HG02973 (cell line): ENCODE measurements around the gene CACNA1C.
"Not testable (repeated sequence)": the region's sequence is repeated elsewhere in the genome, so short reads cannot be mapped to it uniquely, and the experiment has no call there.

ENCODE experiments used
- ATAC-seq: cut with Tn5 transposase; IDR thresholded peaks from one replicate; pipeline ENCODE4 v1.9.1; 2021; ENCODE audit warnings: moderate library complexity; ENCODE audit not compliant: unreplicated experiment

CACNA1C gene

DNA sequence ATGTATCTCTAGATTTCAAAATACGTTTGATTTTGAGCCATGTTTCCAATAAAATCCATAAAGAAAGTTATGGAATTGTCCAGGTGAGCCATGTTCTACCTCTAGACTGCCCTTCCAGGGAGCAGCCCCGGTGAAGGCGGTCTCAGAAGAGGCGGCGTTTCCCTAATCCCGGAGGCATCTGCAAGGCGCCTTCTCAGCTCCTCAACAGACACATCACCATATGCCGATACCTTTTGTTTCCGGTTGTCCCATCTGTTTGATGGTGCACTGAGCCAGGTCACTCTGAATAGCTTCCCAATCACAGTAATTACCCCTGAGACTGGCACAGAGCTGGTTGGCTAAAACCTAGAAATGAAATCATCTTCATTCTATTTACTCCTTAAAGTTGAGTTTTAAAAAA is 436.5 kb downstream of the CACNA1C start:
- ATAC-seq, result no peak

DNA sequence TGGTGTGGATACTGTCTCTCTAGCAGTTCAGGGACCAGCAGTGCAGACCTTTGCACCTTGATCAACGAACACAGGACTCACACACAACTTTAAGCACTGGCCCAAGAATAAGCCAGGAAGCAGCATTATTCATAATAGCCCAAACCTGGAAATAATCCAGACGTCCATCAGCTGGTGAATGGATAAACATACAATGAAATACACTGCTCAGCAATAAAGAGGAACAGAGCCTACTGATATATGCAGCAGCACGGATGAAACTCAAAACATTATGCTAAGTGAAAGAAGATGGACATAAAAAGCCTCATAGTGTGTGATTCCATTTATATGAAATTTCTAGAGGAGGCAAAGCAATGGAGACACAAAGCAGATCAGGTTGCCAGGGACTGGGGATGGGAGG is 438.0 kb downstream of the CACNA1C start:
- ATAC-seq, result no peak

DNA sequence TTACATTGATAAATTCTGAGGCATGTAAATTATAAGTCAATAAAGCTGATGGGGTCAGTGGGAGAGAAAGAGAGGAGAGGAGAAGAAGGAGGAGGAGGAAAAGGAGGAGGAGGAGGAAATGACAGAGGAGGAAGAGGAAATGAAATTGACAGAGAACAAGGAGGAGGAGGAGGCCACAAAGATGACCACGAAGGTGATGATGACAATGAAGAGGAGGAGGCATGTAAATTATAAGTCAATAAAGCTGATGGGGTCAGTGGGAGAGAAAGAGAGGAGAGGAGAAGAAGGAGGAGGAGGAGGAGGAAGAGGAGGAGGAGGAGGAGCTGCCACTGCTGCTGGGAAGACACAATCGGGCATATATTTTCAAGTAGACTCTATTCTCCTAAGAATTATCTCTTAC is 438.6 kb downstream of the CACNA1C start:
- not testable (repeated sequence) for ATAC-seq

DNA sequence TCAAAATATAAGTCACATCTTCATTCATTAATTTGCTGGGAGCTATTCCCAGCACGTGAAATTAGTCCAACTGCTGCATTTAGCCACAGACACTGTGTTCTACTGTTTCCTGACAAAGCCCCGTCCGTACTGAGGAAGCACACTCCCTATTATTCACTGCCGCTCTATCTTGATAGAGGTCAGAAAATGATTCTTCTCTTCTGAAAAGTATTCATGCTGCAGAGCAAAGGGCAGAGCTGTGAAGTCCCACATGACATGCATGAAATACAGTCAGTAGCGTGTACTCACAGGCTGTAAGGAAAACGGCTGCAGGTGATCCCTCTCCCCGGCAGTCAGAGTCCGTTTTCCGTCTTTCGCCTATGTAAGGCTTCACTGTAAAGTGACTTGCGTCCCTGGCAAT is 439.4 kb downstream of the CACNA1C start:
- ATAC-seq, result no peak

DNA sequence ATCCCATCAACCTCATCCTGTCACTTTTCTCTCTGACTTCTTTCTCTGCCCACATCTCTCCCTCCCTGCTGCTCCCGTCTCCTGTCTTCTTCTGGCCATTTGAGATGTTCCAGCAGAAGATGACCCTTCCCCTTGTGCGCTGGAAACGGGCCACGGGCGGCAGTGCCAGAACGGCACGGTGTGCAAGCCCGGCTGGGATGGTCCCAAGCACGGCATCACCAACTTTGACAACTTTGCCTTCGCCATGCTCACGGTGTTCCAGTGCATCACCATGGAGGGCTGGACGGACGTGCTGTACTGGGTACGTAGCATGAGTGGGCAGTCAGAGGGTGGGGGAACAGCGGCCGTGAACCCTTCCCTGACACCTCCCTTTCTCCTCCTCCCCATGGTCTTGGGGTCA is 440.3 kb downstream of the CACNA1C start:
- no peak for ATAC-seq

DNA sequence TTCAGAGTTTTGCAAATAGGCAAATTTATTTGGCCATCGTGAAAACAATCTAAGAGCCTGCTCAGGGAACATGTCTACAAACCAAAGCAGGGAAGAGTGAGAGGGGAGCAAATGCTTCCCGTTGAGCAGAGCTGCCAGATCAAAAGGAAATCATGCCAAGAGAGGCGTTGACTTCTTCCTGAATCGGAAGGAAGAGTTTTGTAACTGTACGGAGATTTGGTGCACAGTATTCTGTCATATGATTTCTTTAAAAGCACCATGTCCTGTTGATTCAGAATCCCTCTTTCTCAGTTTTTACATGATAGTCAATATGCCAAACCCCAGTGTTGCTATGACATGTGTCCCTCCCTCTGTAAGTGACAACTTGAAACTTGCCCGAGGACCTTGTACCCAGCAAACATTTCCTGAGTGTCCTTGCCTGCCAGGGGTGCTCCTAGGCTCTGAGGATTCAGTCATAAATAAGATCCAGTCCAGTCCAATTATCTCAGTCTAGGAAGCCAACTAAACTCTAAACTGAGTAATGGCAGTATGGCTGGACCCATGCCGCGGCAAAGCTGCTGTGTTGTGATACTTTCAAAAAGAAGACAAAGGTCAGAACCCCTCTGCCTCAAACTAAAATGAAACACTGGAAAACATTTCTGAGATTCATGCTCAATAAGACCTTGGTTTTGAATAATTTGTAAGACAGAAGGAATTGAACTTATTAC is 441.9 kb downstream of the CACNA1C start:
- ATAC-seq, result no peak

DNA sequence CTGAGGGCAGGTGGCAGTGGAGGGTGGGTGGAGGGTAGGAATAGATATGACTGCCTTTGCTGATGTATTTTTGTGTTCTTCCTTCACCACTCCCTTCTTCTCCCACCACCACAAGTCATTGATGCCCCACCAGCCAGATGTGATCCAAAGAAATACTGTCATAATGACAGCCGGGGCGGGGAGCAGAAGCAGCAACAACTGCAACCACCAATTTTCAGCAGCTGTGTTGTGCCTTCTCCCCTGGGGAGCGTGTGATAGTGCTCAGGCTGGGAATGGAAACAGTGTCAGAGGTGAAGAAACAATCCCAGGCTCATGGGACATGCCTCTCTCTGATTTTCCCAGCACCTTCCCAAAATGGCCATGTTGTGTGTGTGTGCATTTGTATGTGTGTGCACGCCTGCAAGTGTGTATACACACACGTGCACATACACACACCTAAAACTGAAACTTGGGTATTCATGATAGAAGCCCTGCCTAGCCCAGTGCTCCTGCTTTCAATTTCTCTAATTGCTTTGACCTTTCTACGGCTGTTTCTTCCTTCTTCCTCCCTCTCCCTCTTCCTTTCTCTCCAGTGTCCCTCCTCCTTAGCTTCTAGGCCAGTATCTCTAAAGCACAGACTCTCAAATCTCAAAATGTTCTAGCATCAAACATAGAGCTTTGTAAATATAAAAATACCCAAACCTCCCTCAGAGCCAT is 442.8 kb downstream of the CACNA1C start:
- no peak for ATAC-seq

DNA sequence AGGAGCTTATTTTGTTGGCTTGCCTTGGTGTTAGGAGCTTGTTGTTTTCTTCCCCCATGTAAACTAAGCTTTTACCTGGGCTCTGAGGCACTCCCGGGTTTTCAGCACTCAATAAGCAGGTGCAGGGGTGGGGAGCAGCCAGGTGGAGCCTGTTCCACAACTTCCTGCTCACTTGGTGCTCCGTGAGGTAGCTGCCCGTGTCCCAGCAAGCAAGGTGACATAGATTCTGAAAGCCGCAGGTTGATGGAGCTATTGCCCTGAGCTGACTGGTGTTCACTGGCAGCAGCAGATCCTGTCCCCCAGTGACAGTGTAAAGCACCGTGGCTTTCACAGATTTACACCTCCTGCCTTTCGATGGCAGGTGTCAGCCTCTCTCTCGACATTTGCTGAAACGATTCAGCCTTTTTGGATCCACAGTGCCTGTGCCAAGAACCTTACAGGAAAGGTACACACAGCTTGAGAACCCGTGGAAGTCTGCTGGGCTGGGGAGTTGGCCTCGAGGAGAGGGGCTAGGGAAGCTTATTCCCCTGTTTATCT is 446.2 kb downstream of the CACNA1C start:
- ATAC-seq, result no peak

DNA sequence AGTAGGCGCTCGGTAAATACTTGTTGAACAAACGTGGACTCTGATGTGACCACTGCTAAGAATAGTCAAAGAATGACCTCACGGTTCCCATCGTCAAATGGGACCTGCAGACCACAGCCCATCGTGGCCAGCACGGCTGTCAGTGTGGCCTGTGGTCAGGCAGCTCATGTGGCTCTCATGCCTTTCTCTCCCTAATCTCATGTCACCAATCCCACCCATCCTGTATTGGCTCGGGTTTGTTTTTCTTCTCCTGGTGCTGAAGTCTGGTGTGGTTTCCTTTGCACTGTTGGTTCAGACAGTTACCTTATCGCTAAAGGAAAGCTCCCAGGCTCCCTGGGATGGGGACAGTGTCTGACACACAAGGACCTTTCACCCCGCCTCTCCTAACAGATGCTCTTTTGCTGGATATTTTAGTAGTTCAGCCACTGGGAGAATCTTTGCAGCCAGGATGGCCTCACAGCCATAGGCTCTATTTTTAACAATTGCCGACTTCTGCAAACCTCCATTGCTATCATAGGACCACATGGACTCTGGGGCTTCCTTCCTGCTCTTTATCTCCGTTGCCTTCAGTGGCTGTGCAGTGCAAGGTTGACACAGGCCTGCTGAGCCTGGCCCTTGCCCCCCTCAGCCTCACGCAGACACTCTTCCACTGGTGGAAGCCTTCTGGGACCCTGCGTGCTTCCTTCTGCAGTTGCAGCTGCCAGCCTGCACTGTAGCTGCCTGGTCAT is 448.8 kb downstream of the CACNA1C start:
- ATAC-seq, result no peak

DNA sequence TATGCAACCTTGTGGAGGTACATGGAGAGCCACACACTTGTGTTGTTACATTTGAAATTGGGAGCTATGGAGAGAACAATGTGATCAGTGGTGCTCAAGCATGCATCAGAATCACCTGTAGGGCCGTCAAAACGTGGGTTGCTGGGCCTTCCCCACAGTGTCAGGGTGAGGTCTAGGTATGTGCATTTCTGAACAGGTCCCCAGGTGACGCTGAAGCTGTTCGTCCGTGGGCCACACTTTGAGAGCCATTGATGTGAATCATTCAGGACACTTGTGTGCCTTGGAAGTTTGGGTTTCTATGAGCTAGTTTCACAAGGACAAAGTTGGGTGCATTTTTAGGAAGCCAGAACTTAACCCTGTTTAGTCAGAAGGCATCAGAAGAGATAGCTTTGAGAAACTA is 450.2 kb downstream of the CACNA1C start:
- ATAC-seq, result no peak

DNA sequence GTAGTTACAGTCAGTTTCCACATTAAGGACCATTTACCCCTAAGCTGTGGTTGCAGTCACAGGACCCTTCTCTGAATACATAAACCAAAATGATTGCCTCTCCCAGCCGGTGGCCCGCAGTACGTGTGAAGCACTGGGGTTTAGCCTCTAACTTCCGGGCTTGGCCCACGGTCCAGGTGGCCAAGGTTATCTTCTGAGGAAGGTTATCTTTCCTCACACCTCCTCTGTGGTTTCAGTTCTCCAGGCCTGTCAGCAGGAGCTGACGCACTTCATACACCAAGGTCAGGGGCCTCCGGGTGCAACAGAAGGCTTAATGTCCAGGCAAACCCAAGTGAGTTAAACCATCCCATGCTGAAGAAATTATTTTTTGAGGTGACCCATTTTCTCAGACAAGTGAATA is 451.0 kb downstream of the CACNA1C start:
- no peak for ATAC-seq

DNA sequence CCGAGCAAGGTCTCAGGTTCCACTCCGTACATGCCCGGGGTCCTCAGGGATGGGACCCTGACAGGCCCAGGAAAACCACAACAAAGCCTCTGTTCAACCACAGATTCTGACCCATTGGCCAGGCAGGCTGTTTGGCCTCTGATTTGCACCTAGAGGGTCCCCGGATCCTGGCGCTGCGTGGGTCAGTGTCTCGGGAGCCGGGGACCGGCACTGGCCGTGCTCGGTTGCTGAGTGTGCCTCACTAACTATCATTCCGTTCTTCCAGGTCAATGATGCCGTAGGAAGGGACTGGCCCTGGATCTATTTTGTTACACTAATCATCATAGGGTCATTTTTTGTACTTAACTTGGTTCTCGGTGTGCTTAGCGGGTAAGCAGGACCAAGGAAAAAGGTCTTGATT is 451.8 kb downstream of the CACNA1C start:
- ATAC-seq, result no peak

DNA sequence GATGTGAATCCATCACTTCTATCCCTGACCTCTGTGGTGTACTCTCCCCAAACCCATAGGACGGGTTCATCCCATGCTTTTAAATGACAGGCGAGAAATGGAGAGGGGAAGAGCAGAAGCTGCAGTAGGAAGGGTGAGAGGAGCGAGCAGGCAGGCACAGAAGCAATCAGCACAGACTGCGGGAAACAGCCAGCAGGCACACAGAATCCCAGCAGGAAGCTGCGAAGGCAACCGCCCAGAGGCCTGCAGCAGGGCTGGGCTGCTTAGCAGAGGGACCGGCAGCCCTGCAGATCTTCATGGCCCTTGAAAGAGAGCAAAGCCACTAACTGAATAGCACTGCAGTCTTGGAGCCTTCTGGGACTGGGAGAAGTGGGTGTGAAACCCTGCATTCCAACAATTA is 455.0 kb downstream of the CACNA1C start:
- ATAC-seq, result no peak

DNA sequence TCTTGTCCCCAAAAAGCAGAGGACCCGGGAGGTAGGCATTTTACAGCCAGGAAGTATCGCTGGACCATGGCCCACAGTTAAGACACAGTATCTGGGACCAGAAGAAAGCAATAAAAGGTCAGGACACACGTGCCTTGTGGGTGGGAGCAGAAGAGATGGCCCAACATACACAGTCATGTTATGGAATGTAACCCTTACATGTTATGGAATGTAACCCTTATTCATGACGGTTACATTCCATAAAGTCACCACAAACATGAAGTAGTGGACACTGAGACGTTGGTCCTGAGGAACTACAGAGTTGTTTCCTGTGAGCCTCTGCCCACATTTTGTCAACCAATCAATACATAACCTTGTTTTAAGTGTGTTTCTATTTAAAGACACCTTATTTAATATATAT is 456.4 kb downstream of the CACNA1C start:
- ATAC-seq, result no peak

DNA sequence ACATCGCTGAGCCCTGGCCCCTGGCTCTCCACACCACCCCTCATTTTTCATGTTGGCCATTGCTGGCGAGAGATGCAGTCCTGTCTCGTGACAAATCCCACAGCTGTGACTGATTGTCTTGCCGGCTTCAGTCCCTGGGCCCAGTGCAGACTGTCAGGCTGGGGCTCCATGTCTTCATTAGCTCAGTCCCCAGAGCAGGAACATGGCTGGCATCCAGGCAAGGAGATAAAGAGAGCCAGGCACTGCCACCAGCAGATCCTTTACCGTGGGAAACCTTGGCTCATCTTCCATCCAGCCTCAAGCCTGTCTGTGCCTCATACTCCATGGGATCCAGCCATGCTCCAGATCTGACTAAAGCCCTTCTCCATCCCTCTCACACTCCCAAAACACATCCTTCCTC is 457.3 kb downstream of the CACNA1C start:
- ATAC-seq, result no peak

DNA sequence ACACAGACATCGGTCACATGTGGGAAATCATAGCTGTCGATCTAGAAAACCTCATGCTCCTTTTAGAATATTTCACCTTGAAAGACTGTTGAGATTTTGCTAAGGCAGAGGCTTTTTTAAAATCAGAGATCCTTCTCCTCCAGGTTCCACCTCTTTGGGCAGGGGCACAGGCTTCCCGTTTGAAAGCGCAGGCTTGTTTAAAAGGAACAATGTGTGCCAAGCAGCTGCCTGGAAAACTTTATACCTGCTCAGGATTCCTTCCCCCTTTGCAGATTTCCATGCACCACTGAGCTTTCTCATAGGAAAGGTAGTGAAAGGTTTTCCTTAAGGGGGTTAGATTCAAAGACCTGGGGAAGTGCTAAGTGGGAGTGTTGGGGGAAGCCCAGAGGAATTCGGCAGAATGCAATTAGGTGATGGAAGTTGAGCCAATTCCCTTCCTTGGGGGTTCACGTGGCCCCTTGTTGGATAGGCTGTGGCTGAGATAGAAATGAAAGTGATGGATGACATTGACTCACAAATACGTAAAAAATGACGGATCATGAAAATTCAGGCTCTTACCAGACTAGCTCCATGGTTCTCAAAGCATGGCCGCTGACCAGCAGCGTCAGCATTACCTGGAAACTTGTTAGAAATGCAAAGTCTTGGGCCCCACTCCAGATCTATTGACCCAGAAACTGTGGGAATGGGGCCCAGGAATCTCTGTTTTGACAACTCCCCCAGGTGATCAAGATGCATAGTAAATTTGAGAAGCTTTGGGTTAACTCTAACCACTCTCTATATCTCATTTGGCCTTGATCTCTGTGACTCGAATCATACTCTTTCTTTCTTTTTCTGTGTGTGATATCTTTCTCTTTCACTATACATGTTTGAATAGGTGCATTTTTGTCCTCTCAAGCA is 460.6 kb downstream of the CACNA1C start:
- no peak for ATAC-seq

DNA sequence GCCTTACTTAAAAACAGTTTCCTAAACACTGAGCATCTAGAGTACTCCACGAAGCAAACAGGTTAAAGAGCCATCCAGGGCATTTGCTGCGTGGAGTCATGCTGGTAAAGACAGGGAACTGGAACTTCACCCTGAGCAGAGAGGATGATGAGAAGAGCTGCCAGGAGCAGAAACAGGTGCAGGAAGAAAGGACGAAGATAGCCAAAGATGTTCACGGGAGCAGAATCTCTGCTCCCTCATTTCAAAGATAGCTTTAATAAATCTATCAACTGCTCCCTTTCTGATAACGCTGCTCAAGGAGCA is 461.2 kb downstream of the CACNA1C start:
- no peak for ATAC-seq

DNA sequence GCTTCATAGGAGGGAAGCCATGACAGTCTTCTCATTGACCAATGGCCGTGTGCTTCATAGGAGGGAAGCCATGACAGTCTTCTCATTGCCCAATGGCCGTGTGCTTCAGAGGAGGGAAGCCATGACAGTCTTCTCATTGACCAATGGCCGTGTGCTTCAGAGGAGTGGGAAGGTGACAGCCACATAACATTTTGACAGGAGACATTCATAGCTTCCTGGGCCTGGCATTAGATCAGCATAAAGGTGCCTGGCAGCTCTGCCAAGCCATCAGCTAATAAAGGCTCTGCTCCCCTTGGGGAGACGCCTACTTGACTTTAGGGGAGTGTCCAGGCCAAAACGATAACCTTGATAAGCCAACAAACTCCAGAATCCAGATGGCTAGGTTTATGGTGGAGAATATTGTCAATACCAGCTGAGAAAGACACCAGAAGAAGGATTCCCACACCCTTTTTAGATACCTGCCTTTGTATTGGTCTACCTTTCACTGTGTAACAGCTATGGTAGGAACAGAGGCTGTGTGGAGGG is 468.0 kb downstream of the CACNA1C start:
- no peak for ATAC-seq

DNA sequence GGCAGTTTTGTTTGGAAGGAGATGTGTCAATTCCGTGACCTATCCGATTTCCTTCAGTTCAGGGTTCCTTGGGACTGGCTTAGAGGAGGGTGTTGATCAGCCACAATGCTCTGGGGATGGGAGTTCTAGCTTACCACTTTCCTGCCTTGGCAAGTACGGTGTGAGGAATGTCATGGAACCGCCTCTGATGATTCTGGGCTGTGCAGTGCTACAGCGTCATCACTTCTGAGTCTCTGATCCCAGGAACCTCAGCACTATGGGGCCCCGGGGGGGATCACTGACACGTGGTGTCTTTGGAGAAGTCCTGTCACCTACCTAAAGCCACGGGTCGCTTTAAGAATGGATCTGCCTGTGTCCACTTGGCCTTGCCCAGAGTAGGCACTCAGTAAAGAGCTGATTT is 470.5 kb downstream of the CACNA1C start:
- no peak for ATAC-seq

DNA sequence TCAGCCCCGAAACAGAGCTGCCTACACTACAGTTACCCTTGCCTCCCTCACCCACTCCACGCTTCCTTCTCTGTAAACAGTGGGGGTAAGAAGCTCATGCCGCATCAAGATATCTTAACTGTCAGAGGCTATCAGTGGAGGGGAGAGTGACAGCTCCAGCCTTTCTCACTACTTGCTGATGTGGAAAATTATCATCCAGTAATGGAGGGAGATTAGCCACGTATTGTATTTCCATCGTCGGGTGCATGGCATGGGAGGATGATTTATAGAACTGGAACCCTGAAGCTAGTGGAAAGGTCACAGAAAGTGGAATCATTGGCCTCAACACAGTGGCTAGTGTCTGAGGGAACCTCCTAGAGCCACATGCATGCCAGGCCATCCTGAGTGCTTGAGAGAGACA is 471.1 kb downstream of the CACNA1C start:
- ATAC-seq, result no peak

DNA sequence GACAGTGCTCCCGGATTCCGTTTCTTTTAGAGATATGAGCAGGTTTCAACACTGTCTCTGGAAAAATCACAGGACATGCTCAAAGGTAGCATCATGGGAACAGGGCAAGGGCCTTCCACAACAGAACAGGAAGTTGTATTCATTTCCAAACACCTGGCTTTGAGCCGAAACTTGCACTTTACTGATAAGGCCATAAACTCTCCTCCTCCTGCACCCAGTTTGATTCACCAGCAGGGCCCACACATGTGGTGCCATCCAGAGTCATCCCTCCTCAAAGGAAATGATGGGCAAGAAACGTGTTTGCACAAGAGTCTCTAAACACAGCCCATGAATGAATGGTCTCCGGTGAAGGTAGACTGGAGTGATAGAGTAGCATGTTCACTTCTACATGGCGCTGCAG is 473.6 kb downstream of the CACNA1C start:
- ATAC-seq, result no peak
